ENCODE results near the gene NIPAL4.
"Not testable (repeated sequence)": the region's sequence is repeated elsewhere in the genome, so short reads cannot be mapped to it uniquely, and the experiment has no call there.

Gene NIPAL4

GRCh38 chr5:157459715-157460599, at the start of gene NIPAL4:
Gene NIPAL4, plus strand, starts transcription at chr5:157460213. Its CDS starts 108 bp downstream, at chr5:157460321.
- Histone ChIP-seq H3K4me1 (ENCODE audit: control insufficient read depth in 1 of 2, insufficient read depth in 1 of 2, low read depth in 1 of 2, low read length in 1 of 2) (peaks cover 22 to 30% of the 10 kb centered on the region in 2 experiments), H3K27me3 (peaks cover 56% of the 10 kb centered on the region), H3K4me3 (ENCODE audit: low read depth in 1 of 2, low read length in 1 of 2) (peak within 1 kb of the TSS; percentile 10 to 41), H3K27ac (no peak within 1 kb of the TSS), H3K9me3 (no peaks in the 10 kb centered on the region), H3K36me3 (no peaks in the 10 kb centered on the region)
- TF ChIP-seq CTCF (IDR thresholded peaks at IDR 0.05): no peak

- Histone ChIP-seq H3K4me1 (ENCODE audit: control insufficient read depth in 1 of 2, insufficient read depth in 1 of 2, low read depth in 1 of 2, low read length in 1 of 2) (no peaks in the 10 kb centered on the region), H3K27ac (no peak overlapping the region), H3K9me3 (no peaks in the 10 kb centered on the region), H3K36me3 (no peaks in the 10 kb centered on the region), H3K27me3 (peaks cover 3% of the 10 kb centered on the region), H3K4me3 (ENCODE audit: low read depth in 1 of 2, low read length in 1 of 2) (no peak overlapping the region)
- no peak for TF ChIP-seq CTCF (IDR thresholded peaks at IDR 0.05)
These were observed 44.2 kb upstream of the NIPAL4 start for GRCh38 chr5:157415838-157416237.

GRCh38 chr5:157419521-157419920, 40.5 kb upstream of the NIPAL4 start:
- H3K4me3 ChIP-seq (ENCODE audit: low read depth in 1 of 2, low read length in 1 of 2); H3K9me3 ChIP-seq; H3K27ac ChIP-seq; H3K4me1 ChIP-seq (ENCODE audit: control insufficient read depth in 1 of 2, insufficient read depth in 1 of 2, low read depth in 1 of 2, low read length in 1 of 2); H3K36me3 ChIP-seq; H3K27me3 ChIP-seq: not testable (repeated sequence)

GRCh38 chr5:157429920-157430319, 30.1 kb upstream of the NIPAL4 start:
- H3K9me3 ChIP-seq; H3K36me3 ChIP-seq; H3K4me1 ChIP-seq (ENCODE audit: control insufficient read depth in 1 of 2, insufficient read depth in 1 of 2, low read depth in 1 of 2, low read length in 1 of 2); H3K27me3 ChIP-seq; H3K27ac ChIP-seq; H3K4me3 ChIP-seq (ENCODE audit: low read depth in 1 of 2, low read length in 1 of 2): not testable (repeated sequence)

GRCh38 chr5:157431544-157432200, 28.3 kb upstream of the NIPAL4 start:
- no peak for TF ChIP-seq CTCF (IDR thresholded peaks at IDR 0.05)
- Histone ChIP-seq H3K4me1 (ENCODE audit: control insufficient read depth in 1 of 2, insufficient read depth in 1 of 2, low read depth in 1 of 2, low read length in 1 of 2) (no peaks in the 10 kb centered on the region), H3K9me3 (no peaks in the 10 kb centered on the region), H3K36me3 (no peaks in the 10 kb centered on the region), H3K27ac (no peak overlapping the region), H3K4me3 (ENCODE audit: low read depth in 1 of 2, low read length in 1 of 2) (no peak overlapping the region), H3K27me3 (no peaks in the 10 kb centered on the region)

- Histone ChIP-seq H3K4me1 (ENCODE audit: control insufficient read depth in 1 of 2, insufficient read depth in 1 of 2, low read depth in 1 of 2, low read length in 1 of 2) (no peaks in the 10 kb centered on the region), H3K9me3 (no peaks in the 10 kb centered on the region), H3K27me3 (no peaks in the 10 kb centered on the region), H3K27ac (no peak overlapping the region), H3K4me3 (ENCODE audit: low read depth in 1 of 2, low read length in 1 of 2) (no peak overlapping the region), H3K36me3 (no peaks in the 10 kb centered on the region)
- TF ChIP-seq CTCF (IDR thresholded peaks at IDR 0.05): no peak
These were observed 25.9 kb upstream of the NIPAL4 start for GRCh38 chr5:157434096-157434495.

Measured in neutrophil (primary cell).